Suprapubic skin (tissue), 4 donors: ENCODE data around the gene FMN1.

Experiments used
- CTCF ChIP-seq, 2 donors: fragments of 200-600 bp in 1 of 2; fragments of 450-650 bp in 1 of 2; sonication (generic) in 1 of 2; IDR thresholded peaks; one replicate each; pipeline ENCODE4 v1.5.1; 2016 to 2019; ENCODE audit warnings: antibody characterized with exemption in 2 of 2, mild to moderate bottlenecking in 1 of 2, moderate library complexity in 1 of 2
- EP300 ChIP-seq: sonication (generic); formaldehyde crosslinking; IDR thresholded peaks from one replicate; pipeline ENCODE4 v1.6.1; 2017; ENCODE audit warnings: antibody characterized with exemption
- POLR2A ChIP-seq, 2 donors: fragments of 450-650 bp; IDR thresholded peaks; one replicate each; pipeline ENCODE4 v1.6.1; 2017; ENCODE audit warnings: antibody characterized with exemption in 2 of 2, mild to moderate bottlenecking in 2 of 2, moderate library complexity in 2 of 2
- POLR2AphosphoS5 ChIP-seq, 3 donors: sonication (generic); formaldehyde crosslinking; IDR thresholded peaks; one replicate each; pipeline ENCODE4 v1.6.1; 2017; ENCODE audit warnings: antibody characterized with exemption in 3 of 3

- no peak for TF ChIP-seq CTCF (IDR thresholded peaks at IDR 0.05)
- no peak for TF ChIP-seq EP300
- no peak for TF ChIP-seq POLR2A (IDR thresholded peaks at IDR 0.05)
- no peak for TF ChIP-seq POLR2AphosphoS5 (IDR thresholded peaks at IDR 0.05)
Measured at GRCh38 chr15:32991619-32992111, 202.8 kb downstream of the FMN1 start.
